Muscle layer of duodenum (tissue), 2 donors: Measurements from ENCODE around the gene PHACTR1.
A peak's percentile ranks its signal among the peaks of the same experiment; 100 is the strongest.
"Not testable (repeated sequence)": the region's sequence is repeated elsewhere in the genome, so short reads cannot be mapped to it uniquely, and the experiment has no call there.

ENCODE experiments used
- H3K27ac ChIP-seq: one replicate; pipeline ENCODE4 v1.7.0; 2013; ENCODE audit warnings: mild to moderate bottlenecking, low read length
- H3K27me3 ChIP-seq: one replicate; pipeline ENCODE4 v1.7.0; 2013; ENCODE audit warnings: low read depth, mild to moderate bottlenecking, control low read depth, low read length
- H3K36me3 ChIP-seq, 2 donors: one replicate each; pipeline ENCODE4 v1.7.0; 2013; ENCODE audit warnings: low read length in 2 of 2, control low read depth in 1 of 2, mild to moderate bottlenecking in 1 of 2; ENCODE audit not compliant: insufficient read depth in 2 of 2, control insufficient read depth in 1 of 2
- H3K4me1 ChIP-seq, 2 donors: one replicate each; pipeline ENCODE4 v1.7.0; 2013; ENCODE audit warnings: low read length in 2 of 2, mild to moderate bottlenecking in 2 of 2, control low read depth in 1 of 2, moderate library complexity in 1 of 2; ENCODE audit not compliant: insufficient read depth in 2 of 2, control insufficient read depth in 1 of 2
- H3K4me3 ChIP-seq, 2 donors: one replicate each; pipeline ENCODE4 v1.7.0; 2013; ENCODE audit warnings: low read length in 2 of 2, low read depth in 1 of 2, mild to moderate bottlenecking in 1 of 2
- H3K9me3 ChIP-seq, 2 donors: one replicate each; pipeline ENCODE4 v1.7.0; 2013; ENCODE audit warnings: low read length in 2 of 2, control low read depth in 1 of 2, mild to moderate bottlenecking in 1 of 2; ENCODE audit not compliant: control insufficient read depth in 1 of 2
- donor health status: healthy.

PHACTR1 gene

DNA sequence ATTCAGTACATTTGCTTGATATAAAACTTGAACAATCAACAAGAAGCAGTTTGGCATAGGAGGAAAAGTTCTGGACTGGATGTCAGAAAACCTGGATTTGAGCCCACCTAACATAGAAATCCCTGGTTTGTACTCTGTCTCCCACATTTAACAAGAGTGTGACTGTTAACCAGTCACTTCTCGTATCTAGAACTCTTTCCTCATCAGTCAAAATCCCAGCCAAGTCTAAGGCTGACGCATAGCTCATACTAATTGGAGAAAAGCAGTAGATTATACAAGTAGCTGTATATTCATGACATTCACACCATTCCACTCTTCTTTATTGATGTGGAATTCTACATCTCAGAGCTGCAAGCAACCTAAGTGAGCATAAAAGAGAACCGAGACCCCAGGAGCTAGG lies 222.7 kb downstream of the PHACTR1 start:
- Histone ChIP-seq H3K27ac (no peak overlapping the region), H3K4me3 (no peak overlapping the region), H3K27me3 (no peaks in the 10 kb centered on the region), H3K4me1 (no peaks in the 10 kb centered on the region), H3K36me3 (no peaks in the 10 kb centered on the region), H3K9me3 (no peaks in the 10 kb centered on the region)

- no peak overlapping the region for H3K4me3 ChIP-seq
- no peaks in the 10 kb centered on the region for H3K4me1 ChIP-seq
These were observed 224.9 kb downstream of the PHACTR1 start for GRCh38 chr6:12941422-12941821.

DNA sequence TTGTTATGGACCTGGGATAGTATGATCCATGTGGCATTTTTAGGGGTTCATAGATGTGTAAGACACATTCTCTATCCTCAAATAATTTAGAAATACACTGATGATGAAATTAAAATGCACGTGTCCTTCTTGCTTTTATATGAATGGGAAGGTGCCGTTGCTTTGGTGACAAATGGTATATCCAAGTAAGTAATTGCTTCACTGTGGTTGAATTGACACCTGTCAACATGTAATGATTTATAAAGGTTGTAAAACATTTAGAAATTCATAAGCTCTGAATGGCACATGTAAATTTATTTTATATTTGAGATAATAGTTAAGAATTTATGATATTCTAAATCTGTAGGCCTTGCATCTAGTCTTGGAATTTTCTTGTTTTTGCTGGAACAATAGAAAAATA lies 227.0 kb downstream of the PHACTR1 start:
- Histone ChIP-seq H3K27me3 (no peaks in the 10 kb centered on the region), H3K9me3 (no peaks in the 10 kb centered on the region), H3K4me1 (no peaks in the 10 kb centered on the region), H3K4me3 (no peak overlapping the region), H3K36me3 (no peaks in the 10 kb centered on the region), H3K27ac (no peak overlapping the region)

More at GRCh38 chr6:12941422-12941821, 224.9 kb downstream of the PHACTR1 start:
- Histone ChIP-seq H3K9me3 (no peaks in the 10 kb centered on the region), H3K27me3 (no peaks in the 10 kb centered on the region), H3K27ac (no peak overlapping the region), H3K36me3 (no peaks in the 10 kb centered on the region)

DNA sequence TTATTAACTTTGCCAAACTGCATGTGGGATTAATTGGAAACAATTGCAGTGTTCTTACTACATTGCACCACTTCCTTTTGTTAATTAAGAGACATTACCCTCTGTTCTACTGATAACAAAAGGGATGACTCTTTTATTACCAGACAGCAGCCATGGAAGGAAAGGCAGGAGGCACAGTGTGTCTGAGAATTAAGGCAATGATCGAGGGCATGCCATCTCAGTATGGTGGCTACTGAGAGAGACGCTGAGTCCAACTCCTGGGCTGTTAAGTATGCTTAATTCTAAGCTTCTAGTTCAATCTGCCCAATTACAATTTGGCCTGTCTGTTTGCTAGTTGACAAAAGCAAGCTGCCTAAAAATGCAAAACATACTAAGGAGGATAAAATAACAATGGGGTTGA lies 227.4 kb downstream of the PHACTR1 start:
- Histone ChIP-seq H3K9me3 (no peaks in the 10 kb centered on the region), H3K27ac (no peak overlapping the region), H3K4me1 (no peaks in the 10 kb centered on the region), H3K27me3 (no peaks in the 10 kb centered on the region), H3K4me3 (no peak overlapping the region), H3K36me3 (no peaks in the 10 kb centered on the region)

- H3K4me3 ChIP-seq, H3K9me3 ChIP-seq, H3K27ac ChIP-seq, H3K36me3 ChIP-seq, H3K27me3 ChIP-seq, H3K4me1 ChIP-seq: not testable (repeated sequence)
These were observed 228.0 kb downstream of the PHACTR1 start for GRCh38 chr6:12944528-12944927.

- no peaks in the 10 kb centered on the region for H3K9me3 ChIP-seq
- H3K4me3 ChIP-seq, result no peak overlapping the region
- H3K27ac ChIP-seq, result no peak overlapping the region
- H3K27me3 ChIP-seq, result no peaks in the 10 kb centered on the region
- no peaks in the 10 kb centered on the region for H3K36me3 ChIP-seq
- no peaks in the 10 kb centered on the region for H3K4me1 ChIP-seq
These were observed 230.7 kb downstream of the PHACTR1 start for GRCh38 chr6:12947151-12947871.

DNA sequence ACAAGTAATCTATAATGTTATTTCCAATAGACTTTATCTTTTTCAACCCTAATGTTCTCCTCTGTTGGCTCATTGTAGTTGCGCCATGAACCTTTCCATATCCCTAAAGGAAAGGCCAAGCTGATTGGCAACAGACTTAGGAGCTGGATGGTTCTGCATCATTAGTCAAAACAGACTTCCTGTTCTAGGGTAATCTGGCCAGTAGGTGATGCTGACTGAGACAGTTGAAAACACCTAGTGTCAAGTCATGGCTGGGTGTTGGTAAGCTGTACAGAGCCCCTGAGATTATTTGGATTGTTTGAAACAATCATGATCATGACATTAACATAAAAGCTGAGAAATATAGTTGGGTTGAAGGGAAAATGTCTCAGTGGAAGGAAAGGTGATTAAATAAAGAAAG lies 231.4 kb downstream of the PHACTR1 start:
- Histone ChIP-seq H3K9me3 (no peaks in the 10 kb centered on the region), H3K36me3 (no peaks in the 10 kb centered on the region), H3K4me3 (no peak overlapping the region), H3K4me1 (no peaks in the 10 kb centered on the region), H3K27ac (no peak overlapping the region), H3K27me3 (no peaks in the 10 kb centered on the region)

DNA sequence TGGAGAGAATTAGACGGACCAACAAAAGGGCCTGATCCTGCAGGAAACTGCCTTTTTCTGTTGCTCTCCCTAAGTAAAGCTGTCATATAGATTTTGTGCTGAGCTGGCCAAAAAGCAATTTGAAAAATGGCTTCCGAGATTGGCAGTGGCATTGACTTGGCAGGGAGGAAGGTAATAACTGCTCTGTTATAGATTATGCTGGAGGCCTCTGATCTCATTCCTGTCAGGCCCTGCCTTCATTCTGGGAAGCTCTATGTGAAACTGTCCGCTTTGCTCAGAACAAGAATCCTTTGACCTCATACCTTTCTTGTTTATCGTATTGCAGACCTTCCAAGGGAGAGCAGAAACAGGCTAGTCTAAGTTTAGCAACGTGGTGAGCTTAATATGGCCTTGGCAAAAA lies 234.4 kb downstream of the PHACTR1 start:
- H3K4me3 ChIP-seq, result no peak overlapping the region
- H3K9me3 ChIP-seq, result no peaks in the 10 kb centered on the region
- no peaks in the 10 kb centered on the region for H3K4me1 ChIP-seq
- peak overlapping the region; percentile 3 for H3K27ac ChIP-seq
- no peaks in the 10 kb centered on the region for H3K27me3 ChIP-seq
- no peaks in the 10 kb centered on the region for H3K36me3 ChIP-seq

DNA sequence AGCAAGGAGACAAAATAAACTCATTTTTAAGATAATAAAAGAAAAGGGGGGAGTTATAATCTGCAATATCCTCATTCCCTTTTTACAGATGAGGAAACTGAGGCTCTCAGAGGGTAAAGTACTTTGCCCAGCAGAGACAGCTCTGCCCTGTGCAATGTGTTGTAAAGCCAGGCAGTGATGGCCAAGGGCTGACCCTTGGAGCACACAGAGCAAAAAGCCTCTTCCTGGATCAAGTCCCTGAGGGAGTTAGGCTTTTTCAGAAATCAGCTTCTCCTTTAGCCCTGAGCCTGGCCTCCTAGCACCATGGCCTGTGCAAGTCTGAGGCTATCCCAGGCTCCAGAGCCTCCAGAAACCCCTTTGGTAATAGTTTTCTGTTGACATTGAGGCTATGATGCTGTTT lies 234.8 kb downstream of the PHACTR1 start:
- no peaks in the 10 kb centered on the region for H3K9me3 ChIP-seq
- H3K4me1 ChIP-seq, result no peaks in the 10 kb centered on the region
- peak overlapping the region; percentile 3 for H3K27ac ChIP-seq
- H3K36me3 ChIP-seq, result no peaks in the 10 kb centered on the region
- H3K4me3 ChIP-seq, result no peak overlapping the region
- no peaks in the 10 kb centered on the region for H3K27me3 ChIP-seq

GRCh38 chr6:12952318-12952717 lies 235.8 kb downstream of the PHACTR1 start:
- Histone ChIP-seq H3K27me3 (no peaks in the 10 kb centered on the region), H3K36me3 (no peaks in the 10 kb centered on the region), H3K4me1 (no peaks in the 10 kb centered on the region), H3K9me3 (no peaks in the 10 kb centered on the region), H3K27ac (no peak overlapping the region), H3K4me3 (no peak overlapping the region)

DNA sequence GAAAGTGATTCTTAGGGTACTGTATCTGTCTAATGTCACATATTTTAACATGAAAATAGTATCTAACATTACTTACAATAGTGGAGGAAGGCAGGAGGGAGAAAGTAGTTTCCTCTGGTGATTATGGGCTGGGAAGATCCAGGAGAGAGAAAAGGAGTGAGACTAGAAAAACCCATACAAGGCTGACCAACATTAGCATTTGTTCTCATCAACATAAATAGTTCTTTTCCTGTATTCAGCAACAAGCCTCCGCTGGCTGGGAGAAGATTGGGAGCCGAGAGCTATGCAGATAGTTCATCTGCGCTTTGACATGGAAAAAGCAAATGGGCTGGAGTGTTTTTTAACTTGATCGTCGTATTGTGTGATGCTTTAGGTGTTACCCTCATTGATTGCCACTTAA lies 239.4 kb downstream of the PHACTR1 start:
- no peak overlapping the region for H3K27ac ChIP-seq
- H3K9me3 ChIP-seq, result no peaks in the 10 kb centered on the region
- no peaks in the 10 kb centered on the region for H3K4me1 ChIP-seq
- H3K36me3 ChIP-seq, result no peaks in the 10 kb centered on the region
- no peak overlapping the region for H3K4me3 ChIP-seq
- no peaks in the 10 kb centered on the region for H3K27me3 ChIP-seq

DNA sequence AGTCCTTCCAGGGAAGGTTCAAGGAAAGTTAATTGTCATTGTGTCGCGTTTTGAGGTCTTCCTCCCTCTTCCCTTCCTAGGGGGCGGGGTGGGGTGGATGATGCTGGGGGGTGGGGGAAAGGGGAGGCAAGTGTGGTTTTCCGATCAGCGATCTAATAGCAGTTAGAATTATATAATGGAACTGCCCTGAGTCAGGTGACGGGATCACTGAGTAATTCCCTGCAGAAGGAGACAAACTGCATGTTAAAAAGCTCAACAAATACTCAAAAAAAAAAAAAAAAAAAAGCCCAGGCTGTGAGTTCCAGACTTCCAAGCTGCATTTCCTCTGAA lies 240.4 kb downstream of the PHACTR1 start:
- Histone ChIP-seq H3K36me3 (no peaks in the 10 kb centered on the region), H3K4me1 (no peaks in the 10 kb centered on the region), H3K9me3 (no peaks in the 10 kb centered on the region), H3K4me3 (peak overlapping the region; percentile 85 to 94), H3K27me3 (no peaks in the 10 kb centered on the region), H3K27ac (no peak overlapping the region)
